Tibial artery (tissue), 4 donors: ENCODE results near the gene TBC1D12.

Experiments
- DNase-seq, 2 donors: peaks; one replicate each; pipeline ENCODE4 v3.0.0-alpha.2; 2019
- H3K27ac ChIP-seq, 2 donors: fragments of 200-600 bp; sonication (generic) in 1 of 2; 1 replicate in 1 of 2; 2 replicates in 1 of 2; pipeline ENCODE4 v1.5.1; 2018 to 2019; ENCODE audit warnings: mild to moderate bottlenecking in 1 of 2
- H3K27me3 ChIP-seq, 2 donors: fragments of 200-600 bp; sonication (generic) in 1 of 2; one replicate each; pipeline versions ENCODE4 v1.5.1 to v1.6.0; 2016 to 2019
- H3K36me3 ChIP-seq, 3 donors: fragments of 200-600 bp; sonication (generic) in 2 of 3; one replicate each; pipeline ENCODE4 v1.5.1; 2016 to 2019; ENCODE audit warnings: mild to moderate bottlenecking in 2 of 3
- H3K4me1 ChIP-seq, 4 donors: fragments of 200-600 bp; sonication (generic) in 2 of 4; 1 replicate in 3 of 4; 2 replicates in 1 of 4; pipeline ENCODE4 v1.5.1; 2016 to 2019
- H3K4me3 ChIP-seq, 2 donors: fragments of 200-600 bp; sonication (generic) in 1 of 2; 1 replicate in 1 of 2; 2 replicates in 1 of 2; pipeline ENCODE4 v1.5.1; 2018 to 2019; ENCODE audit warnings: mild to moderate bottlenecking in 2 of 2
- H3K9me3 ChIP-seq, 3 donors: fragments of 200-600 bp; sonication (generic) in 1 of 3; one replicate each; pipeline ENCODE4 v1.5.1; 2016 to 2019
- intact Hi-C: fragments of 100-400 bp; cut with DNase I; formaldehyde crosslinking; loops from one replicate; pipeline ENCODE4 v1.15.0; 2023; ENCODE audit warnings: low total_unique reads
- TF ChIP-seq, protein P1 (sequence below), 2 experiments: fragments of 200-600 bp in 1 of 2; fragments of 450-650 bp in 1 of 2; IDR thresholded peaks; one replicate each; pipeline ENCODE4 v1.5.1; 2017 to 2019; ENCODE audit warnings: antibody characterized with exemption in 2 of 2, mild to moderate bottlenecking in 1 of 2, moderate library complexity in 1 of 2

TBC1D12 gene

DNA sequence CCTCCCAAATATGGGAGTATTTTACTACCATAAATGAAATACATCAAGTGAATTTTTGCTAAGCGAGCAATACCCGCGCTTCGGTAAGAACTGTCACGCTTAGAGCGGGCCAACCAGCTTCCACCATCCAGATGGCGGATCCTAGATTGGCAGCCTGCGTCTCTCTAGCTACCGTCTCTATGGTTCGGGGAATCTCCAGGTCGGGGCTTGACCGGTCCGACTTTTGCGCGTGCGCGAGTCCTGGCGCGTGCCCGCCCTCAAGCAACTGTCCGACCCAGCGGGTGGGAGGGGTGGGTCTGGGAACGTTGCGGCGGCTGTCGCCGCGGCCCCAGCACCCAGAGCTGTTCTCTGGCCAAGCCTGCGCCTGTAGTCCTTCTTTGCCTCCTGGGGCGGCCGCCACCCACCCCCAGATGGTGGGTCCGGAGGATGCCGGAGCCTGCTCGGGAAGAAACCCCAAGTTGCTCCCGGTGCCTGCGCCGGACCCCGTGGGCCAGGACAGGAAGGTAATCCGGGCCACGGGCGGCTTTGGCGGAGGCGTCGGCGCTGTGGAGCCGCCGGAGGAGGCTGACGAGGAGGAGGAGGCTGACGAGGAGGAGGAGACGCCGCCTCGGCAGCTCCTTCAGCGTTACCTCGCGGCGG is at the start of gene TBC1D12:
Gene TBC1D12 (plus strand): TSS at position 338 of the 639 bp plus-strand sequence. CDS start 73 bp downstream, at position 411.
- H3K4me1 ChIP-seq: peaks cover 0 to 33% (median 13%) of the 10 kb centered on the region in 4 donors
- H3K9me3 ChIP-seq: no peaks in the 10 kb centered on the region
- intact Hi-C loops: loop anchor here (5.0 kb wide), 1 partner anchor 40 kb away; the partner anchor contains the start of gene NOC3L
- H3K36me3 ChIP-seq: no peaks in the 10 kb centered on the region
- H3K27me3 ChIP-seq: no peaks in the 10 kb centered on the region
- H3K27ac ChIP-seq: peak within 1 kb of the TSS; percentile 95
- peak within 1 kb of the TSS; percentile 64 to 78 for H3K4me3 ChIP-seq
- TF ChIP-seq, protein P1, sequence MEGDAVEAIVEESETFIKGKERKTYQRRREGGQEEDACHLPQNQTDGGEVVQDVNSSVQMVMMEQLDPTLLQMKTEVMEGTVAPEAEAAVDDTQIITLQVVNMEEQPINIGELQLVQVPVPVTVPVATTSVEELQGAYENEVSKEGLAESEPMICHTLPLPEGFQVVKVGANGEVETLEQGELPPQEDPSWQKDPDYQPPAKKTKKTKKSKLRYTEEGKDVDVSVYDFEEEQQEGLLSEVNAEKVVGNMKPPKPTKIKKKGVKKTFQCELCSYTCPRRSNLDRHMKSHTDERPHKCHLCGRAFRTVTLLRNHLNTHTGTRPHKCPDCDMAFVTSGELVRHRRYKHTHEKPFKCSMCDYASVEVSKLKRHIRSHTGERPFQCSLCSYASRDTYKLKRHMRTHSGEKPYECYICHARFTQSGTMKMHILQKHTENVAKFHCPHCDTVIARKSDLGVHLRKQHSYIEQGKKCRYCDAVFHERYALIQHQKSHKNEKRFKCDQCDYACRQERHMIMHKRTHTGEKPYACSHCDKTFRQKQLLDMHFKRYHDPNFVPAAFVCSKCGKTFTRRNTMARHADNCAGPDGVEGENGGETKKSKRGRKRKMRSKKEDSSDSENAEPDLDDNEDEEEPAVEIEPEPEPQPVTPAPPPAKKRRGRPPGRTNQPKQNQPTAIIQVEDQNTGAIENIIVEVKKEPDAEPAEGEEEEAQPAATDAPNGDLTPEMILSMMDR (IDR thresholded peaks at IDR 0.05): no peak
- DNase-seq: peak; percentile 93 to 97

DNA sequence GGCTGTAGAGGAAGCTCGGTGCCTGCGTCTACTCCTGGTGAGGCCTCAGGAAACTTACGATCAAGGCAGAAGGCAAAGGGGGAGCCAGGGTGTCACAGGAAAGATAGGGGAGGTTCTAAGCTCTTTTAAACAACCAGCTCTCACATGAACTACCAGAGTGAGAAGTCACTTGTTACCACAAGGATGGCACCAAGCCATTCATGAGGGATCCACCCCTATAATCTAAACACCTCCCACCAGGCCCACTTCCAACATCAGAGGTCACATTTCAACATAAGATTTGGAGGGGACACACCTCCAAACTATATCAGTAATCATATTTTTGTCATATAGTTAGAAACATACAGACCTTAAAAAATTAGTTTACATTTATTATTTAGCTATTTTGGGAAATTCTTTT is 49.0 kb upstream of the TBC1D12 start:
- H3K36me3 ChIP-seq: peaks cover 36 to 78% (median 45%) of the 10 kb centered on the region in 3 donors
- TF ChIP-seq, protein P1 (IDR thresholded peaks at IDR 0.05): no peak
- H3K4me3 ChIP-seq: no peak overlapping the region
- no peaks in the 10 kb centered on the region for H3K9me3 ChIP-seq
- intact Hi-C loops: no loop called here
- H3K4me1 ChIP-seq: no peaks in the 10 kb centered on the region
- H3K27me3 ChIP-seq: no peaks in the 10 kb centered on the region
- H3K27ac ChIP-seq: no peak overlapping the region
- no peak for DNase-seq

DNA sequence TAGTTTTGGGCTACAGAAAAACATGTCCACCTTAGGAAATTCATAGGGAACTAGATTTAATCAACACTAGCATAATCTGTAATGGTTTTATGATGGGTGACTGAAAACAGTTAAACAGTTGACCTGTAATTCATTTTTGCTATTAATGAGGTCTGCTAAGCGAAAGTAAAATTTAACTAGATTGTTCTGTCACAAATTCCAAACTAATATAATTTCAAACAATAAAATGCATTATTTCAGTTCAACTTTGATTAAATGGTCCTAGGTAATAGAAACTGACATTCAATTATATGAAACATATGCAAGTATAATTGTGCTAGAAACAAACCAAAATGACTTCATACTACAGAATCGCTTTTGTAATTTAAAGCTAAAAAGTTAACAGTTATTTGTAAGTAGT is 46.5 kb upstream of the TBC1D12 start:
- Histone ChIP-seq H3K9me3 (no peaks in the 10 kb centered on the region), H3K36me3 (peaks cover 36 to 66% (median 39%) of the 10 kb centered on the region in 3 donors)
- intact Hi-C loops: no loop called here

DNA sequence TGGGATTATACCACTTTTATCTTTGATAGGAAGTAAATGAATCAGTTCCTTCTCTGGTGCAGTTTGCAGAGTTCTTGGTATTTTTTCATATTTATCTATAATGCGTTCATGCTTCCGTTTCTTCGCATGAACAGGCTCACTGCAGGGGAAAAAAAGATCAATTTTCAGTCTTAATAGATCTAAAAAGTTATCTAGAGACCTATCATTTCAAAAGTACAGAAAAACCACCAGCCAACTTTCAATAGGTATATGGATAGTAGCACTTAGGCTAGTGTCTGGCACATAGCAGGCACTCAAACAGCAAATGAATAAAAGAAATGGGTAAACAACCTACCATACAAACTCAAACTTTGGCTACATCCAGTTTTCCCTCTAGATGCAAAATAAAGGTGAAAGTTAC is 45.1 kb upstream of the TBC1D12 start:
- DNase-seq: no peak
- H3K27ac ChIP-seq: no peak overlapping the region
- H3K36me3 ChIP-seq: peaks cover 26 to 53% (median 38%) of the 10 kb centered on the region in 3 donors
- H3K9me3 ChIP-seq: no peaks in the 10 kb centered on the region
- intact Hi-C loops: no loop called here
- no peak overlapping the region for H3K4me3 ChIP-seq
- H3K4me1 ChIP-seq: peaks cover 0 to 16% (median 12%) of the 10 kb centered on the region in 4 donors
- TF ChIP-seq, protein P1 (IDR thresholded peaks at IDR 0.05): no peak
- H3K27me3 ChIP-seq: no peaks in the 10 kb centered on the region

More for the DNA sequence above, 46.5 kb upstream of the TBC1D12 start:
- H3K27ac ChIP-seq: no peak overlapping the region
- DNase-seq: no peak
- H3K27me3 ChIP-seq: no peaks in the 10 kb centered on the region
- H3K4me3 ChIP-seq: no peak overlapping the region
- TF ChIP-seq, protein P1 (IDR thresholded peaks at IDR 0.05): no peak
- H3K4me1 ChIP-seq: peaks cover 0 to 3% (median 1%) of the 10 kb centered on the region in 4 donors

DNA sequence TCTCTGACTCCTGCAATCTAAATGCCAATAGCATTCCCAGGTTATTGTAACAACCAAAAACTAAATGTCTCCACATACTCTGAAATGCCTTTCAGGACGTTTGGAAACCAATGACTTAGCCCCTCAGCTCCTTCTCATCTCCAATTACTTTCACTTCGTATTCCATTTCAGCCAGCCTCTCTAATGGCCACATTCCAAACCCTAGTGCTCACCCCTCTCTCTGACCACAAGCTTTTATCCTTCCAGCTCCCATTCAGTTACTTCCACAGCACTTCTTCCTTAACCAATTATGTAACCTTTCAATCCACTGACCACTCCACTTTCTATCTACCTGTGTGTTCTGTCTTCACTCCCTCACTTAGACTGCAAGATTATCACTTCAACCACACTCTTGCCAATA is 43.9 kb upstream of the TBC1D12 start:
- peaks cover 26 to 42% (median 30%) of the 10 kb centered on the region in 3 donors for H3K36me3 ChIP-seq

More for the DNA sequence above, 43.9 kb upstream of the TBC1D12 start:
- Histone ChIP-seq H3K9me3 (no peaks in the 10 kb centered on the region), H3K27ac (no peak overlapping the region), H3K4me3 (no peak overlapping the region), H3K27me3 (no peaks in the 10 kb centered on the region), H3K4me1 (peaks cover 0 to 17% (median 12%) of the 10 kb centered on the region in 4 donors)
- DNase-seq: no peak
- TF ChIP-seq, protein P1 (IDR thresholded peaks at IDR 0.05): no peak
- intact Hi-C loops: no loop called here
